K562 (cell line): ENCODE data around the gene COL4A4.

ENCODE experiments used
- CTCF ChIP-seq, 3 experiments: IDR thresholded peaks in 2 of 3; conservative IDR thresholded peaks in 1 of 3; 2 replicates each; pipeline ENCODE4 v1.5.1; 2011 to 2012; ENCODE audit warnings: low read length in 3 of 3, mild to moderate bottlenecking in 3 of 3, control low read depth in 2 of 3, improper control_type of control experiment in 1 of 3, inconsistent platforms in 1 of 3, low read depth in 1 of 3, mixed read lengths in 1 of 3, moderate library complexity in 1 of 3; ENCODE audit not compliant: insufficient read depth in 2 of 3
- EP300 ChIP-seq: IDR thresholded peaks from 2 replicates; pipeline ENCODE4 v1.6.1; 2012; ENCODE audit warnings: low read length, improper control_type of control experiment
- MED1 ChIP-seq: sonication (generic); formaldehyde crosslinking; IDR thresholded peaks from 2 replicates; pipeline ENCODE4 v1.8.1; 2023; ENCODE audit warnings: missing genetic modification reagents, borderline replicate concordance
- NR2C2 ChIP-seq, 2 experiments: fragments of 200-800 bp in 1 of 2; sonication (Bioruptor generic) in 1 of 2; sonication (generic) in 1 of 2; formaldehyde crosslinking in 1 of 2; IDR thresholded peaks; 2 replicates each; pipeline versions ENCODE4 v1.6.1 to v1.8.0; 2016 to 2022; ENCODE audit warnings: mild to moderate bottlenecking in 1 of 2, missing compliant biosample characterization in 1 of 2, missing genetic modification characterization in 1 of 2, missing genetic modification reagents in 1 of 2
- TEAD1 ChIP-seq, 2 experiments: fragments of 450-650 bp in 1 of 2; sonication (generic) in 1 of 2; formaldehyde crosslinking; IDR thresholded peaks; 2 replicates each; pipeline versions ENCODE4 v1.4.0 to v1.8.0; 2020 to 2022; ENCODE audit warnings: mild to moderate bottlenecking in 2 of 2, missing genetic modification reagents in 1 of 2
- ZNF217 ChIP-seq: sonication (generic); formaldehyde crosslinking; IDR thresholded peaks from 2 replicates; pipeline ENCODE4 v1.8.0; 2022; ENCODE audit warnings: mild to moderate bottlenecking, missing genetic modification reagents
- ZZZ3 ChIP-seq: fragments of 450-650 bp; IDR thresholded peaks from 2 replicates; pipeline ENCODE4 v1.6.1; 2016; ENCODE audit warnings: antibody characterized with exemption, mild to moderate bottlenecking, moderate library complexity

- TF ChIP-seq MED1 (no peak), EP300 (no peak), CTCF (IDR thresholded peaks at IDR 0.05 in 2 of 3, conservative IDR thresholded peaks at IDR 0.05 in 1 of 3; ENCODE audit: insufficient read depth in 2 of 3, low read depth in 1 of 3, low read length in 3 of 3) (no peak), NR2C2 (CRISPR knock-in tag; IDR thresholded peaks at IDR 0.05) (no peak), NR2C2 (tag; IDR thresholded peaks at IDR 0.05) (no peak), ZZZ3 (no peak), TEAD1 (CRISPR knock-in tag; IDR thresholded peaks at IDR 0.05) (no peak), ZNF217 (CRISPR knock-in tag) (no peak)
Measured at GRCh38 chr2:227194219-227194618, 30.2 kb upstream of the COL4A4 start.
